Liver (tissue), 9 donors: ENCODE measurements around the gene NDST1. TPM values are rescaled to one million over a fixed set of nuclear protein-coding genes. Genes with fewer than 3 reads are reported as not detected.

Experiments used
- DNase-seq: peaks from one replicate; pipeline ENCODE4 v3.0.0-alpha.2; 2017; ENCODE audit warnings: low spot score
- H3K27ac ChIP-seq, 2 donors: one replicate each; pipeline ENCODE4 v1.7.0; 2013; ENCODE audit warnings: inconsistent platforms in 2 of 2, low read length in 2 of 2, control low read depth in 1 of 2, low read depth in 1 of 2, mild to moderate bottlenecking in 1 of 2
- H3K27me3 ChIP-seq, 4 donors: one replicate each; pipeline versions ENCODE4 v1.6.1 to v1.7.0; 2013; ENCODE audit warnings: low read length in 3 of 4, inconsistent platforms in 1 of 4, mild to moderate bottlenecking in 1 of 4, moderate library complexity in 1 of 4; ENCODE audit not compliant: control insufficient read depth in 4 of 4, insufficient read depth in 4 of 4
- H3K36me3 ChIP-seq, 4 donors: one replicate each; pipeline versions ENCODE4 v1.6.1 to v1.7.0; 2013; ENCODE audit warnings: low read length in 3 of 4, mild to moderate bottlenecking in 3 of 4, low read depth in 1 of 4, moderate library complexity in 1 of 4; ENCODE audit not compliant: control insufficient read depth in 4 of 4, insufficient read depth in 3 of 4
- H3K4me1 ChIP-seq, 4 donors: one replicate each; pipeline versions ENCODE4 v1.6.1 to v1.7.0; 2013; ENCODE audit warnings: low read length in 3 of 4, mild to moderate bottlenecking in 3 of 4, moderate library complexity in 1 of 4; ENCODE audit not compliant: control insufficient read depth in 4 of 4, insufficient read depth in 4 of 4
- H3K4me3 ChIP-seq, 3 donors: one replicate each; pipeline versions ENCODE4 v1.6.1 to v1.7.0; 2013; ENCODE audit warnings: low read length in 3 of 3, control low read depth in 1 of 3, low read depth in 1 of 3, mild to moderate bottlenecking in 1 of 3
- H3K9ac ChIP-seq, 2 donors: one replicate each; pipeline ENCODE4 v1.7.0; 2013; ENCODE audit warnings: low read length in 2 of 2, mild to moderate bottlenecking in 2 of 2, moderate library complexity in 2 of 2, control low read depth in 1 of 2, low read depth in 1 of 2
- H3K9me3 ChIP-seq, 4 donors: one replicate each; pipeline versions ENCODE4 v1.6.1 to v1.7.0; 2013; ENCODE audit warnings: low read length in 3 of 4; ENCODE audit not compliant: control insufficient read depth in 4 of 4
- ATF3 ChIP-seq: IDR thresholded peaks from 2 replicates; pipeline ENCODE4 v1.6.1; 2016; ENCODE audit warnings: antibody characterized with exemption
- EGR1 ChIP-seq, 2 donors: IDR thresholded peaks; 2 replicates each; pipeline ENCODE4 v1.6.1; 2016 to 2018; ENCODE audit warnings: antibody characterized with exemption in 2 of 2, low read depth in 2 of 2
- FOXA1 ChIP-seq: IDR thresholded peaks from 2 replicates; pipeline ENCODE4 v1.6.1; 2016; ENCODE audit warnings: antibody characterized with exemption
- FOXA2 ChIP-seq: IDR thresholded peaks from 2 replicates; pipeline ENCODE4 v1.6.1; 2016; ENCODE audit warnings: antibody characterized with exemption
- GABPA ChIP-seq, 2 donors: IDR thresholded peaks in 1 of 2; conservative IDR thresholded peaks in 1 of 2; 2 replicates each; pipeline ENCODE4 v1.6.1; 2016; ENCODE audit warnings: antibody characterized with exemption in 2 of 2, mild to moderate bottlenecking in 1 of 2, moderate library complexity in 1 of 2
- JUND ChIP-seq, 2 donors: IDR thresholded peaks; 2 replicates each; pipeline ENCODE4 v1.6.1; 2016; ENCODE audit warnings: antibody characterized with exemption in 2 of 2
- MAX ChIP-seq: IDR thresholded peaks from 2 replicates; pipeline ENCODE4 v1.6.1; 2016; ENCODE audit warnings: antibody characterized with exemption
- NR2F2 ChIP-seq: IDR thresholded peaks from 2 replicates; pipeline ENCODE4 v1.6.1; 2016; ENCODE audit warnings: antibody characterized with exemption
- RAD21 ChIP-seq, 2 donors: IDR thresholded peaks; 2 replicates each; pipeline ENCODE4 v1.6.1; 2016; ENCODE audit warnings: antibody characterized with exemption in 2 of 2, mild to moderate bottlenecking in 2 of 2
- REST ChIP-seq: IDR thresholded peaks from 2 replicates; pipeline ENCODE4 v1.6.1; 2016; ENCODE audit warnings: antibody characterized with exemption, mild to moderate bottlenecking
- RXRA ChIP-seq, 2 donors: IDR thresholded peaks; 2 replicates each; pipeline ENCODE4 v1.6.1; 2017 to 2018; ENCODE audit warnings: antibody characterized with exemption in 2 of 2, mild to moderate bottlenecking in 1 of 2
- SP1 ChIP-seq: IDR thresholded peaks from 2 replicates; pipeline ENCODE4 v1.6.1; 2018; ENCODE audit warnings: antibody characterized with exemption, mild to moderate bottlenecking
- TAF1 ChIP-seq: conservative IDR thresholded peaks from 2 replicates; pipeline ENCODE4 v1.6.1; 2016; ENCODE audit warnings: antibody characterized with exemption, mild to moderate bottlenecking
- YY1 ChIP-seq: IDR thresholded peaks from 2 replicates; pipeline ENCODE4 v1.6.1; 2016; ENCODE audit warnings: antibody characterized with exemption, mild to moderate bottlenecking
- WGBS: extraction: QIAGEN DNeasy Blood & Tissue Kit; methylation state at CpG from one replicate; pipeline ENCODE4 v1.1.7; 2013; 5-methylcytosine and 5-hydroxymethylcytosine counted together
- polyA plus RNA-seq, 2 donors: library from polyadenylated mRNA; stranded (reverse) in 1 of 2; unstranded in 1 of 2; fragments of 200-250 nt in 1 of 2; fragments of >200 nt in 1 of 2; fragmentation: Nextera tagmentation in 1 of 2; extraction: Ambion mirVana in 1 of 2; gene quantifications; one replicate each; pipeline versions ENCODE4 v1.2.1 to v1.2.3, GENCODE V29; 2013 to 2015
- total RNA-seq, 2 donors: library from RNA; depleted of rRNA; stranded (reverse); fragments of >200 nt; gene quantifications; one replicate each; pipeline ENCODE4 v1.2.3, GENCODE V29; 2014
- donor health status: healthy.
- donor health status: healthy.
- donor health status: healthy.
- donor health status: healthy.
- donor health status: healthy.

The NDST1 gene
- total and polyA plus RNA-seq, 4 donors: 10.3 to 103 (median 39.0) TPM

GRCh38 chr5:150550286-150550685 lies 42.4 kb downstream of the NDST1 start:
- Histone ChIP-seq H3K36me3 (peaks cover 26 to 70% (median 63%) of the 10 kb centered on the region in 4 donors), H3K9me3 (no peaks in the 10 kb centered on the region), H3K4me3 (no peak overlapping the region), H3K27ac (no peak overlapping the region), H3K4me1 (peaks cover 0 to 23% (median 12%) of the 10 kb centered on the region in 4 donors), H3K9ac (no peak overlapping the region), H3K27me3 (no peaks in the 10 kb centered on the region)
- TF ChIP-seq ATF3: no peak
- TF ChIP-seq REST: no peak
- no peak for TF ChIP-seq YY1
- TF ChIP-seq MAX: no peak
- no peak for TF ChIP-seq SP1
- no peak for TF ChIP-seq JUND (IDR thresholded peaks at IDR 0.05)
- WGBS: 82% methylated on average over 8 of the region's 8 CpGs
- DNase-seq: no peak

GRCh38 chr5:150551066-150551465 lies 43.1 kb downstream of the NDST1 start:
- peaks cover 25 to 74% (median 66%) of the 10 kb centered on the region in 4 donors for H3K36me3 ChIP-seq
- H3K4me1 ChIP-seq: peaks cover 0 to 19% (median 10%) of the 10 kb centered on the region in 4 donors
- H3K27me3 ChIP-seq: no peaks in the 10 kb centered on the region
- H3K9ac ChIP-seq: no peak overlapping the region
- TF ChIP-seq TAF1: no peak
- no peak for TF ChIP-seq ATF3
- TF ChIP-seq FOXA2: no peak
- no peak for TF ChIP-seq RXRA (IDR thresholded peaks at IDR 0.05)
- no peak for TF ChIP-seq RAD21 (IDR thresholded peaks at IDR 0.05)
- TF ChIP-seq YY1: no peak
- no peak for TF ChIP-seq FOXA1
- no peak for TF ChIP-seq GABPA (IDR thresholded peaks at IDR 0.05 in 1 of 2, conservative IDR thresholded peaks at IDR 0.05 in 1 of 2)
- TF ChIP-seq JUND (IDR thresholded peaks at IDR 0.05): no peak
- TF ChIP-seq NR2F2: no peak
- H3K4me3 ChIP-seq: no peak overlapping the region
- no peak for DNase-seq
- H3K9me3 ChIP-seq: no peaks in the 10 kb centered on the region
- 80% methylated on average over 2 of the region's 2 CpGs for WGBS
- H3K27ac ChIP-seq: no peak overlapping the region

GRCh38 chr5:150553402-150553801 lies 45.5 kb downstream of the NDST1 start:
- Histone ChIP-seq H3K27me3 (no peaks in the 10 kb centered on the region), H3K9ac (no peak overlapping the region), H3K9me3 (no peaks in the 10 kb centered on the region), H3K4me1 (peaks cover 0 to 7% (median 2%) of the 10 kb centered on the region in 4 donors), H3K4me3 (no peak overlapping the region), H3K27ac (no peak overlapping the region), H3K36me3 (peaks cover 30 to 71% (median 60%) of the 10 kb centered on the region in 4 donors)
- no peak for DNase-seq
- TF ChIP-seq EGR1 (IDR thresholded peaks at IDR 0.05; ENCODE audit: low read depth in 2 of 2): no peak
- TF ChIP-seq GABPA (IDR thresholded peaks at IDR 0.05 in 1 of 2, conservative IDR thresholded peaks at IDR 0.05 in 1 of 2): no peak
- TF ChIP-seq TAF1: no peak
- TF ChIP-seq ATF3: no peak
- 93% methylated on average over 17 of the region's 17 CpGs for WGBS
